Loucy (cell line): ENCODE results near the gene MRPL48.

ENCODE experiments used
- CTCF ChIP-seq: fragments of 200-600 bp; sonication (generic); conservative IDR thresholded peaks from 2 replicates; pipeline ENCODE4 v1.5.1; 2014; ENCODE audit warnings: mild to moderate bottlenecking, antibody characterized with exemption, low read length
- EZH2phosphoT487 ChIP-seq: fragments of 200-600 bp; IDR thresholded peaks from 2 replicates; pipeline ENCODE4 v1.6.1; 2018; ENCODE audit warnings: antibody characterized with exemption, mild to moderate bottlenecking, moderate library complexity, borderline replicate concordance

DNA sequence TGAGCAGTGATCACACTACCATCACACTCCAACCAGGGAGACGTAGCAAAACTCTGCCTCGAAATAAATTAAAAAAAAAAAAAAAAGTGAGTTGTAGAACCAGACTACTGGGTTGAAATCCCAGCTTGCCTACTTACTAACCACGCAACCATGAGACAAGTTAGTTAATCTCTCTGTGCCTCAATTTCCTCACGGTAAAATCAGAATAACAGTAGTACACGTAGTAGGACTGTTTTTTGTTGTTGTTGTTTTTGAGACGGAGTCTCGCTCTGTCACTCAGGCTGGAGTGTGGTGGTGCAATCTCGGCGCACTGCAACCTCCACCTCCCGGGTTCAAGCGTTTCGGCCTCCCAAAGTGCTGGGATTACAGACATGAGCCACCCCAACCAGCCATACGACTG is 41.0 kb upstream of the MRPL48 start:
- TF ChIP-seq CTCF, result no peak
- TF ChIP-seq EZH2phosphoT487, result no peak
